ENCODE results near the gene TBC1D2.

DNA sequence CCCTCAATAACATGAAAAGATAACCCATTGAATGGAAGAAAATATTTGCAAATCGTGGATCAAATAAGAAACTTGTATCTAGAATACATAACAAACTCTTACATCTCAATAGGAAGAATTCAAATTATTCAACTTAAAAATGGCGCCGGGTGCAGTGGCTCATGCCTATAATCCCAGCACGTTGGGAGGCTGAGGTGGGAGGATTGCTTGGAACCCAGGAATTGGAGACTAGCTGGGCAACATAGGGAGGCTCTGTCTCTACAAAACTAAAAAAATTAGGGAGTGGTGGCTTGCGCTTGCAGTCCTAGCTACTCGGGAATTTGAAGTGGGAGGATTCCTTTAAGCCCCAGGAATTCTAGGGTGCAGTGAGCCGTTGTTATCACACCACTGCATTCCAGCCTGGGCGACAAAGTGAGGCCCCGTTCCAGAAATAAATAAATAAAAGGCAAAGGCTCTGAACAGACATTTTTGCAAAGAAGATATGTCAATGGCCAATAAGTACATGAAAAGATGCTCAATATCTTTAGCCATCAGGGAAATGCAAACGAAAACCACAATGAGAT lies 21.5 kb upstream of the TBC1D2 start:
- TF ChIP-seq GATAD2B (conservative IDR thresholded peaks at IDR 0.05; ENCODE audit: low read depth) (no peak), POLR2AphosphoS5 (IDR thresholded peaks at IDR 0.05; ENCODE audit: low read length) (no peak), EZH2 (IDR thresholded peaks at IDR 0.05; ENCODE audit: borderline replicate concordance, control insufficient read depth, low read depth, low read length) (no peak), SP1 (IDR thresholded peaks at IDR 0.05; ENCODE audit: low read depth, low read length) (no peak)
